Esophagus squamous epithelium (tissue), 5 donors: ENCODE data around the gene BFSP2. TPM values are rescaled to one million over a fixed set of nuclear protein-coding genes. Genes with fewer than 3 reads are reported as not detected.

Experiments
- DNase-seq: peaks from one replicate; lab custom pipeline; 2025; lab: John Stamatoyannopoulos, UW
- H3K27ac ChIP-seq, 4 donors: fragments of 200-600 bp; sonication (generic); one replicate each; pipeline ENCODE4 v1.5.1; 2016 to 2019; ENCODE audit warnings: mild to moderate bottlenecking in 1 of 4
- H3K27me3 ChIP-seq, 4 donors: fragments of 200-600 bp; sonication (generic); 1 replicate in 3 of 4; 2 replicates in 1 of 4; pipeline versions ENCODE4 v1.5.1 to v1.6.0; 2017 to 2021; ENCODE audit warnings: antibody characterized with exemption in 1 of 4
- H3K36me3 ChIP-seq, 3 donors: fragments of 200-600 bp; sonication (generic); one replicate each; pipeline ENCODE4 v1.5.1; 2016 to 2019
- H3K4me1 ChIP-seq, 3 donors: fragments of 200-600 bp; sonication (generic); one replicate each; pipeline ENCODE4 v1.5.1; 2017 to 2019
- H3K4me3 ChIP-seq, 4 donors: fragments of 200-600 bp; sonication (generic); 1 replicate in 3 of 4; 2 replicates in 1 of 4; pipeline ENCODE4 v1.5.1; 2016 to 2019; ENCODE audit warnings: mild to moderate bottlenecking in 2 of 4, moderate library complexity in 1 of 4
- H3K9me3 ChIP-seq, 3 donors: fragments of 200-600 bp; sonication (generic); one replicate each; pipeline ENCODE4 v1.5.1; 2016 to 2019
- CTCF ChIP-seq, 6 experiments: fragments of 450-650 bp in 4 of 6; fragments of 200-600 bp in 2 of 6; sonication (generic) in 2 of 6; IDR thresholded peaks; one replicate each; pipeline ENCODE4 v1.5.1; 2016 to 2019; ENCODE audit warnings: antibody characterized with exemption in 6 of 6, mild to moderate bottlenecking in 4 of 6, moderate library complexity in 4 of 6
- POLR2A ChIP-seq, 4 donors: fragments of 450-650 bp; IDR thresholded peaks; one replicate each; pipeline ENCODE4 v1.6.1; 2017; ENCODE audit warnings: antibody characterized with exemption in 4 of 4, mild to moderate bottlenecking in 4 of 4, moderate library complexity in 3 of 4
- WGBS, 2 donors: methylation state at CpG; one replicate each; pipeline ENCODE4 v1.1.5; 2018; 5-methylcytosine and 5-hydroxymethylcytosine counted together
- intact Hi-C: fragments of 100-400 bp; cut with DNase I; formaldehyde crosslinking; loops from one replicate; pipeline ENCODE4 v1.15.0; 2022
- total RNA-seq, 4 donors: library from RNA; depleted of rRNA; stranded (reverse); fragments of >200 nt; gene quantifications; one replicate each; pipeline ENCODE4 v1.1.0, GENCODE V29; 2016
- donor health status: DM: yes; HTN: yes; CAD: no.

The BFSP2 gene
- total RNA-seq, 4 donors from 2014 or later = not detected

GRCh38 chr3:133445108-133445507, 45.3 kb downstream of the BFSP2 start:
- H3K27ac ChIP-seq = no peak overlapping the region
- H3K27me3 ChIP-seq = no peaks in the 10 kb centered on the region
- H3K9me3 ChIP-seq = no peaks in the 10 kb centered on the region
- peaks cover 0 to 20% (median 4%) of the 10 kb centered on the region in 3 donors for H3K4me1 ChIP-seq
- no peak for DNase-seq
- H3K36me3 ChIP-seq = no peaks in the 10 kb centered on the region
- intact Hi-C loops = no loop called here
- no peak overlapping the region for H3K4me3 ChIP-seq
- WGBS, 2 donors = 70 to 78% methylated on average over 2 of the region's 2 CpGs
- TF ChIP-seq CTCF (IDR thresholded peaks at IDR 0.05) (no peak), POLR2A (IDR thresholded peaks at IDR 0.05) (no peak)

GRCh38 chr3:133447750-133448477, 48.1 kb downstream of the BFSP2 start:
- H3K4me3 ChIP-seq = no peak overlapping the region
- intact Hi-C loops = no loop called here

GRCh38 chr3:133448478-133449122, 48.7 kb downstream of the BFSP2 start:
- no peak overlapping the region for H3K4me3 ChIP-seq
- DNase-seq = no peak
- H3K4me1 ChIP-seq = peaks cover 0 to 20% (median 4%) of the 10 kb centered on the region in 3 donors
- 59 to 82% methylated on average over 4 of the region's 4 CpGs for WGBS, 2 donors
- intact Hi-C loops = no loop called here
- TF ChIP-seq POLR2A (IDR thresholded peaks at IDR 0.05) (no peak), CTCF (IDR thresholded peaks at IDR 0.05) (no peak)
- no peaks in the 10 kb centered on the region for H3K9me3 ChIP-seq
- H3K36me3 ChIP-seq = no peaks in the 10 kb centered on the region
- no peaks in the 10 kb centered on the region for H3K27me3 ChIP-seq
- peak overlapping the region in 1 of 4 donors; percentile 5 for H3K27ac ChIP-seq

More at GRCh38 chr3:133447750-133448477, 48.1 kb downstream of the BFSP2 start:
- no peaks in the 10 kb centered on the region for H3K27me3 ChIP-seq
- WGBS, 2 donors = 78 to 81% methylated on average over 4 of the region's 4 CpGs
- no peak for DNase-seq
- no peaks in the 10 kb centered on the region for H3K36me3 ChIP-seq
- TF ChIP-seq POLR2A (IDR thresholded peaks at IDR 0.05) (no peak), CTCF (IDR thresholded peaks at IDR 0.05) (no peak)
- no peak overlapping the region for H3K27ac ChIP-seq
- peaks cover 0 to 20% (median 4%) of the 10 kb centered on the region in 3 donors for H3K4me1 ChIP-seq
- H3K9me3 ChIP-seq = no peaks in the 10 kb centered on the region

- Histone ChIP-seq H3K9me3 (no peaks in the 10 kb centered on the region), H3K27ac (no peak overlapping the region), H3K4me1 (peaks cover 0 to 11% (median 0%) of the 10 kb centered on the region in 3 donors), H3K27me3 (no peaks in the 10 kb centered on the region), H3K36me3 (no peaks in the 10 kb centered on the region), H3K4me3 (no peak overlapping the region)
- TF ChIP-seq CTCF (IDR thresholded peaks at IDR 0.05) (no peak), POLR2A (IDR thresholded peaks at IDR 0.05) (no peak)
- intact Hi-C loops = loop anchor here (10.0 kb wide), 1 partner anchor 123 kb away; the partner anchor contains the start of gene CDV3
- no peak for DNase-seq
- WGBS, 2 donors = 81 to 82% methylated on average over 3 of the region's 3 CpGs
Measured at GRCh38 chr3:133451309-133451708, 51.5 kb downstream of the BFSP2 start.
